ENCODE results near the gene USP20. TPM values are rescaled to one million over a fixed set of nuclear protein-coding genes. Genes with fewer than 3 reads are reported as not detected.
"Not testable (repeated sequence)": the region's sequence is repeated elsewhere in the genome, so short reads cannot be mapped to it uniquely, and the experiment has no call there.

Gene USP20
- total RNA-seq, 1 donor from 2014 or later: 42.1 TPM

DNA sequence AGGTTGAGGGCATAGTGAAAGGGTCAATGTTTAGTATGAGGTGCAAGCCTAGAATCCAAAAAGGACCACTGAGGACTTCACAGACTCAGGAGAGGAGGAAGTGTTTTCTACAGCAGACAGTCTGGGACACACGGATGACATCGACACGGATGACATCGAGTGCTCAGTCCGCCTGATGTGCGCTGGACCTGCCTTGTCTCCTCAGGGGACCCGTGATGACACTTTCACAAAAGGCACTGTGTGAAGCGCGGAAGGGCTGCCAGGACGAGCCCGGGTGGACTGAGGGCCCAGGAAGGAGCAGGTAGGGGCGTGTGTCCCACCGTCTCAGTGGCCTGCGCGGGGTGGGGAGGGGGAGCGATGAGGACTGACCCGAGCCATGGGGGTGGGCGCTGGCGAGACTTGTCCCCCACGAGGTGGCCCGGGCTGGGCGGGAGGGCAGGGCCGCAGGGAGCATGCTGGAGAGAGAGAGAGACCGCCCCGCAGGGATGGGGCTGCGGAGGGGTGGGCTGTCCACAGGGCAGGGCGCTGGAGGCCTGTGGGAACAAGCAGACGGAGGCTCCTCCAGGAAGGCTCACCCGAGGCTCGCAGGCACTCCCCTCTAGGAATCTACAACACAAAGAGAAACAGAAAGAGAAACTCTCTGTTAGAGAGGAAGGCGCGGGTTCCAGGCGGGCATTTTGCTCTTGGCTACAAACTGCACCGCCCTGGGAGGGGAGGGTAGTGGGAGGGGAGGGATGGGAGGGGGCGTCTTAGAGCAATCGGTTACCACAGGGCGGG lies 54.9 kb downstream of the USP20 start:
- DNase-seq (ENCODE audit: low spot score): no peak

DNA sequence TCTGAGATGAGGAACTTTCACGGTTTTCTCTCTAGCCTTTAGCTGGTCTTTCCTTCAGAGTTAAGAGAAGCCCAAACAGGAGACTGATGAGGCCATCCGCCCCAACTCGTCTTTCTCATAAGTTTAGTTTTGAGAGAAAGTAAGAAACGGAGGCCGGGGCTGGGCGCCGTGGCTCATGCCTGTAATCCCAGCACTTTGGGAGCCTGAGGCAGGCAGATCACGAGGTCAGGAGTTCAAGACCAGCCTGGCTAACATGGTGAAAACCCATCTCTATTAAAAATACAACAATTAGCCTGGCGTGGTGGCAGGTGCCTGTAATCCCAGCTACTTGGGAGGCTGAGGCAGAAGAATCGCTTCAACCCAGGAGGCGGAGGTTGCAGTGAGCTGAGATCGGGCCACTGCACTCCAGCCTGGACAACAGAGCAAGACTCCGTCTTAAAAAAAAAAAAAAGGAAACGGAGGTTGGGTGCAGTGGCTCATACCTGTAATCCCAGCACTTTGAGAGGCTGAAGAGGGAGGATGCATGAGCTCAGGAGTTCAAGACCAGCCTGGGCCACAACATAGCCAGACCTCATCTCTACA lies 55.6 kb downstream of the USP20 start:
- not testable (repeated sequence) for DNase-seq (ENCODE audit: low spot score)

DNA sequence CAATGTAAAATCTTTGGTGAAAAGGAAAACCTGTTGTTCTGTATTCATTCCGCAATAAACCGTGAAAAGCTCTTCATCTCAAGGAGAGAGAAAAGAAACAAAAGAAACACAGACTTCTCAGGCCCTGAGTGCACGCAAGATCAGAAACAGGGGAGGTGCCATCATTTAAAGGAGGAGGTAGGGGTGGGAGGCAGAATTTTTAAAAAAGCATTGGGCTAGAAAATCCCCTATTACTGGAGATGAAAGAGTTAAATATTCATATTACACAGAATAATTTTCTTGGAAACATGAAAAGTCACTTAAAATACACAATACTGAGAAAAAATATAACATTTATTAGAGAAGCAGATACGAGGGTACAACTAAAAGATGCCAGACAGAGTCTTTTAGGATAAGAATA lies 56.3 kb downstream of the USP20 start:
- no peak for DNase-seq (ENCODE audit: low spot score)

DNA sequence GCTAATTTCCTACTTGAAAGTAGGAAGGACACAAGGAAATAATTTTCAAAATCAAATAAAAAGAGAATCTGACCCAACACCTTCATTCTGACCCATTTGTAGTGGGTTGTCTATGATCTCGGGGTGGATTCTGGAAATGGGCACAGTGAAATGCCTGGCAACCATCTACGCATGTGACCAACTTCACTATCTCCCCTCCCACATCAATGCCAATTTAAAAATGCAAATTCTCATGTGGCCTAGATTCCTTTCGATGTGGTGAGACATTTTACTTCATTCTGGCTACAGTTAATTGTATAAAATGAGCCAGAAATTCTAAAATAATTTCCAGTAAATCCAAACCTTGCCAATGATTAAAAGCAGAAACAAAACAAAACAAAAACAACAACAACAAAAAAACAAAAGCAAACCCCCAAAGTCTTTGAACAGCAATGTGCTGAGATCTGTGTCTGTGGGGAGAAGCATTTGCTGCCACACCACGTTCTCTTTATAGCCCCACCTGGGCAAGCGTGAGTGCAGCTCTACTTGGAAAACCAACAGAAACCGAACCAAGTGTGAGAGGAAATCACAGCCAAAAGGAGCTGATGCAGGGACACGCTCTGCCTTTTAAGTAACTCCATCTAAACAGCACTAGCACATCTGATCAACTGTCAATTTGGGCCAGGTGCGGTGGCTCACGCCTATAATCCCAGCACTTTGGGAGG lies 59.0 kb downstream of the USP20 start:
- DNase-seq (ENCODE audit: low spot score): no peak

DNA sequence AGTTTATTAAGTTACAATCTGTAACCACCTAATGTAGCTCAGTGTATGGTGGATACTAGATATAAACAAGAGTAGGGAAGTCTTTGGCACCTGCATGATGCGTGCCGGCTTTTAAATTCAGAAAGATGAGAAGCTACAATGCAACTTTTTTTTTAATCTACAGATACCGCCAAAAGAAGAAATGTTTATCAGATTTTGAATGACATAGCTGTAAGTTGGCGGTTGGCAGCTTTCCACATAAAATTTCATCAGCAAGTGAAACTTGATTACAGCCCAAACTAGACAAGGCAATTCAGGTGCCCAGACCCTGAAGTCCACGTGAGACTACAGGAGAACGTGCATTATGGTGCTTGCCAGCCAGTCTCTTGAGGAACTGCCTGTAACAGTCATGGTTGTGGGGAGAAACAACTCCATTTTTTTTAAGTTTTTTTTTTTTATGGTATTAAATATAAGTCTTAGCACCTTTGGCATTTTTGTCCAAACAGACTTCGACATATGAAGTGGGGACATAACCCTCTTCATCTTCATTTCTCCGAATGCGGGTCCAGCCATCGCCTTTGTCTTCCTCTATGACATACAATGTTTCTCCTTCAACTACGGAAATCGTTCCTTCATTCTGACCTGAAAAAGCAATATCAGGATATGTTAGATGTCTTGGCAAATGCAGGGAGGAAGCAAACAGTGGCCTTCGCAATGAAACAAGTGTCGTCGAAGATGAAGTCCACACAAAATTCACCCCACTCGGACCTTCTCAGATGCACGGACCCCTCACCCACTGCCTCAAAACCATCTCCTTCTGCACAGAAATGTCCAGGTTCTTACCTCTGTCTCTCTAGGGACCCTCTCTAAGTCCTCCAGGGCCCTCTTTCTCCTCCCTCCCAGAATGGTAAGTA lies 60.4 kb downstream of the USP20 start:
- DNase-seq (ENCODE audit: low spot score): no peak

DNA sequence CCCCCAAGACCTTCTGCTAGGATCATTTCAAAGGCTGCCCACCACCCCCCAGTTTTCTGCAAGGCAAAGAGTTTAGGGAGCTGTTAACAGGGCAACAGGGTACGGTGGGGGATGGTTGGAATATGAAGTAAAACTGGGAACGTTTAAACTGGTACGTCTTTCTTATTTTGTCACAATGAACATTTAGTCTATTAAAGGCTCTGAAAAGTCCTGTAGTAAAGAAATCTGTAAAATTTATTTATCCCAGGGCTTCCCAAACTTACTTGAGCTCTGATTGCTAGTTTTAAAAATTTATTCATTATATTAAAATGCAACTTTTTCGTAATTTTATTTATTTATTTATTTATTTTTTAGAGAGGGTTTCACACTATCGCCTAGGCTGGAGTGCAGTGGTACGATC lies 62.0 kb downstream of the USP20 start:
- DNase-seq (ENCODE audit: low spot score): no peak

DNA sequence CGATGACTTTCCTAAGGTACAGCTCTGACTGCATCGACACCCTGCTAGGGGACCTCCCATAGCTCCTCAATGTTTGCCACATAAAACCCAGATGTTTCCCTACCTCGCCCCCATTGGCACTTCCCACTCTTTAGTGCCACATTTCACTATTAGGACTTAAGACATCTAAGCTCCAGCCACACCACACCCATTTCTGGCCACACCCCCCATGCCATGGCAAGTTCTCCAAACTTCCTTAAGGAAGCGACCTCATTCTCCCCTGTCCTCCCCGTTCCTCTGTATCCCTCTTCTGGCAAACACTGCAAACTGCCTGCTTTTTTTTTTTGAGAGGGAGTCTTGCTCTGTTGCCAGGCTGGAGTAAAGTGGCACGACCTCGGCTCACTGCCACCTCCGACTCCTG lies 62.9 kb downstream of the USP20 start:
- no peak for DNase-seq (ENCODE audit: low spot score)

DNA sequence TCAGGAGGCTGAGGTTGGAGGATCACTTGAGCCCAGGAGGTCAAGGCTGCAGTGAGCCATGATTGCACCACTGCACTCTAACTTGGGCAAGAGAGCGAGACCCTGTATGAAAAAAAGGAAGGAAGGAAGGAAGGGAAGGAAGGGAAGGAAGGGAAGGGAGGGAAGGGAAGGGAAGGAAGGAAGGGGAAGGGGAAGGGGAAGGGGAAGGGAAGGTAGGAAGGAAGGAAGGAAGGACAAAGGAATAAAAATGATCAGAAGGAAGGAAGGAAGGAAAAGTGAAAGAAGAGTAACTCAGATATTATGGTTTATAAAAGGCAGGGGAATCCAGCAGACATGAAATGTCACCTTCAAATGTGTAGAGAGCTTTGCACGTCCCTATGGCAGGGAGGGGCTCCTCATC lies 64.4 kb downstream of the USP20 start:
- no peak for DNase-seq (ENCODE audit: low spot score)

DNA sequence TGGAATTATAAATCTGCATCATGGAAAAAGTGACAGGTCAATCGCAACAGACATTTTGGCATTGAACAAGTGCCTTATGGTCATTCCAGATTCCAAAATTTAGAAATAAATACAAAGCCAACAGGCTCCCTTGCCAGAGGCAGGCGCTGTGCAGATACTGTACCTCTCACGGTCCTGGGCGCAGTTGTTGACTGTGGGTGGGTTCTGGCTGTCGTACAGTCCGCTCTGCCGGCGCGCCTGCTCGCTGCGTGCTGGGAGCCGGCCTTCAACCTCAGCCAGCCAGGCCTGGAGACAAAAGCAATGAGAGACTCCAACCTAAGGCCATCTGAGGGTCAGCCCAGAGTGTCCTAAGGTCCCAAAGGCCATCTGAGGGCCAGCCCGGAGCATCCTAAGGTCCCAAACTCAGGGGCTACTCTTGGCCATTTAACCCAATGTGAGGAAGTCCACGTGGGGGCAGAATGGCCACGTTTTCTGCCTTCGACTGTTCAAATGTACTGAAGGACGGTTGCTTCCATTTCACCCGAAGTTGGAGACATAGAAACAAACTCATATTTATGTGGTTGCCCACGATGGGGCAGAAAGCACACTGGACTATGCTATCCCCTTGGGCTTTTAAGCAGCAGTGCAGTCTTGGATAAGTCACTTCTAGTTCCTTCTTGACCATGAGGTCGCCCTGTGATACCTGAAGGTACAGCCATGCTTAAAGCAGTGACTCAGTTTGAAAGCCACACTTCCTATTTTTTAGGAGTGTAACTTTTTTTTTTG lies 65.2 kb downstream of the USP20 start:
- no peak for DNase-seq (ENCODE audit: low spot score)

DNA sequence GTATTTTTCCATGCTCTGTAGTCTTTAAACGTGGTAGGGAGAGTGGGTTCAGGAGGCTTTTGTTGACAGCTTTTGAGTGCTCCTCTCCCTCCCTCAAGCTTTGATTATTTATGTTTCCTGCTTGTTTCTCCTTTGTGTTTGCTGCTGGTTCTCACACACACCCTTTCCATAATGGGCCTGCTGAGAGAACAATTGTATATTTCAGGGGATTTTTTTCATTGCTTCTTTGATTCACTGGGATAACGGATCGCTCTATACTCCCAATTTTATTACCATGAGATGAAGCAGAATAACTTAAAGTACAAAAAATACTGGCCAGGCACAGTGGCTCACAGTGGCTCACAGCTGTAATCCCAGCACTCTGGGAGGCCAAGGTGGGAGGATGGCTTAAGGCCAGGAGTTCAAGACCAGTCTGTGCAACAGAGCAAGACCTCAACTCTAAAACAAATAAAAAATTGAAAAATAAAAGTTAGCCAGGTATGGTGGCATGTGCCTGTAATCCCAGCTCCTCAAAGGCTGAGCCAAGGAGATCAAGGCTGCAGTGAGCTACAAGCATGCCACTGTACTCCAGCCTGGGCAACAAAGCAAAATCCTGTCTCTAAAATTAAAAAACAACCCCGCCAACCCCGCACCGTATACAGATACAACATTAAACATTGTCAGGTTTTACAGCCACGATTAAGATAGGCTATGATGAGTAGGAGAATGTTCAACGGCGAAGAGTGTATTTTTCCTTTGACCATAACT lies 66.9 kb downstream of the USP20 start:
- no peak for DNase-seq (ENCODE audit: low spot score)

DNA sequence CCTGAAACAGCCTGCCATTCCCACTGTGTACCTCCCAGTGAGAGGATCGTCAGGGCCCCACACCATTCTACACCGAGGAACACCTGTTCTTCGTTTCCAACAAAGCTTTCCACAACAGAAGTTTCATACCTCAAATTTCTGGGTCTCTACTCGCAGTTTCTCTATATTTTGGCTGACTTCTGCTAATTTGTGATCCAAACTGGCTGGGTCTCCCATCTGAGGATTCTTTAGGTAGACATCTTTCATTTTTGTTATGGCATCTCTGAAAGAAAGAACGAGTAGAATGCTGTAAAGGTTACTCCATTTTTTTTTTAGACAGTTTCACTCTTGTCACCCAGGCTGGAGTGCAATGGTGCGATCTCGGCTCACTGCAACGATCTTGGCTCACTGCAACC lies 67.5 kb downstream of the USP20 start:
- no peak for DNase-seq (ENCODE audit: low spot score)

DNA sequence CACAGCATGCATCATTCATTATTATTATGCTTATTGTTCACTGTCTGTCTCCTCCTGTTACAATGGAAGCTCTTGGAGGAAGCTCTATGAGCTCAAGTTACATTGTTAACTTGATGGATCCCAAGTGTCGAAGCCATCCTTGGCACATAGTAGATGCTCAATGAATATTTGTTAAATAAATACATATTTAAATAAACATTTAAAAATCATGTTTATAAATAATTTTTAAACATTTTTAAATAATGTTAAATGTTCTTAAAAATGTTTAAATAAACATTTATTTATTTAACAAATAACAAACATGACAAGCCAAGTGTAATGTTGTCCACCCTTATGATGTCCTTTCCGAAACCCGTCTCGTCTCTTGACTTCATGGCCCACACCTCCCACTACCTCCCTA lies 69.5 kb downstream of the USP20 start:
- DNase-seq (ENCODE audit: low spot score): no peak

DNA sequence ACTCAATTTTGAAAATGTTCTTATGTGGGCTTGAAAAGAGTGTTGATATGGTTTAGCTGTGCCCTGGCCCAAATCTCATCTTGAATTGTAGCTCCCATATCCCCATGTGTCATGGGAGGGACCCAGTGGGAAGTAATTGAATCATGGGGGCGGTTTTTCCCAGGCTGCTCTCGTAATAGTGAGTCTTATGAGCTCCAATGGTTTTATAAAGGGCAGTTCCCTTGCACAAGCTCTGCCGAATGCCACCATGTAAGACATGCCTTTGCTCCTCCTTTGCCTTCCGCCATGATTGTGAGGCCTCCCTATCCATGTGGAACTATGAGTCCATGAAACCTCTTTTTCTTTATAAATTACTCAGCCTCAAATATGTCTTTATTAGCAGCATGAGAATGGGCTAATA lies 71.0 kb downstream of the USP20 start:
- DNase-seq (ENCODE audit: low spot score): no peak

DNA sequence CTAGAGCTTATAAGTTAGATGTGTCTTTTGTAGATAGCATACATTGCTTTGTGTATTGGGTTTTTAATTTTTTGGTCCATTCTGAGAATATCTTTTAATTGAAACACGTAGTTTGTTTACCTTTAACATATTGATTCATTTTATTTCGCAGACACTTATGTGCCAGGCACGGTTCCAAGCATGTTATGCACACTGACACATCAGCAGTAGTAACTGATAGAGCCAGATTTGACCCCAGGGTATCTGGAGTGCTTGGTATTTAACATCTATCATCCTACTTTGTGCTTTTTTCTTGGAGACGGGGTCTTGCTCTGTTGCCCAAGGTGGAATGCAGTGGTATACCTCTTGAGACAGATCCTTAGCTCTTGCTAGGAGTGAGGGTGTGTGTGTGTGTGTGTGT lies 71.9 kb downstream of the USP20 start:
- no peak for DNase-seq (ENCODE audit: low spot score)

DNA sequence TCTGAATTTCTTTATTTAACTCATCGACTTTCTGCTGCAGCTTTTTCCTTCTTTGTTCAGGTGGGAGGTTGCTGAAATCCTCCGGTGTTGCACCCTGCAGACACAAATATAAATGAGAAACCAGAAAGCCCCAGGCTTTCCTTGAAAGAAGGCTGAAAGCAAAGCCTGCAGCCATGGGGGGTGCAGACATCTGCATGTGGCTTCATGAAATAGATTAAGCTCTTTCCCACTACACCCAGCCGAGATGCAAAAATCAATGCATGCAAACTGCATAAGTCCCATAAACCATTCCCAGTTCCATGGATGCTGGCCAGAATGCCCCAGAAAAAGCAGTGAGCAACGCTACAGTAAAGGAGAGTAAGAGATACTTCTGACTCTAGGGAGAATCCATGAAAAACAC lies 73.6 kb downstream of the USP20 start:
- DNase-seq (ENCODE audit: low spot score): no peak

DNA sequence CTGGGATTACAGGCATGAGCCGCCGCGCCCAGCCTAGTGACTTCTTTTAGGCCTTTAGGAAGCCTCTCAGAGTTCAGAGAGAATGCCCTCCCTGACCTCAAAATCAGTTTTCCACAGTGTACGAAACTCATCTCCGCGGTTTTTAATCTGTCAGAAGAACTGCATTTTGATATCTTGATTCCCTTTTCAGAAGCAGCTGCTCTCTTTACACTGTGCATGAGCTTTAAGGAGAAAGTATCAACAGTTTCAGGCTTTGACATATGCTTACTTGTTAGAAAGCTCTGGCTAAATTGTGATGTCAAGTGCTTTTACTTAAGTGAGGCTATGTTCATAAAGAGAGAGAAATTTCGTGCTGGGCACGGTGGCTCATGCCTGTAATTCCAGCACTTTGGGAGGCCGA lies 74.6 kb downstream of the USP20 start:
- no peak for DNase-seq (ENCODE audit: low spot score)

DNA sequence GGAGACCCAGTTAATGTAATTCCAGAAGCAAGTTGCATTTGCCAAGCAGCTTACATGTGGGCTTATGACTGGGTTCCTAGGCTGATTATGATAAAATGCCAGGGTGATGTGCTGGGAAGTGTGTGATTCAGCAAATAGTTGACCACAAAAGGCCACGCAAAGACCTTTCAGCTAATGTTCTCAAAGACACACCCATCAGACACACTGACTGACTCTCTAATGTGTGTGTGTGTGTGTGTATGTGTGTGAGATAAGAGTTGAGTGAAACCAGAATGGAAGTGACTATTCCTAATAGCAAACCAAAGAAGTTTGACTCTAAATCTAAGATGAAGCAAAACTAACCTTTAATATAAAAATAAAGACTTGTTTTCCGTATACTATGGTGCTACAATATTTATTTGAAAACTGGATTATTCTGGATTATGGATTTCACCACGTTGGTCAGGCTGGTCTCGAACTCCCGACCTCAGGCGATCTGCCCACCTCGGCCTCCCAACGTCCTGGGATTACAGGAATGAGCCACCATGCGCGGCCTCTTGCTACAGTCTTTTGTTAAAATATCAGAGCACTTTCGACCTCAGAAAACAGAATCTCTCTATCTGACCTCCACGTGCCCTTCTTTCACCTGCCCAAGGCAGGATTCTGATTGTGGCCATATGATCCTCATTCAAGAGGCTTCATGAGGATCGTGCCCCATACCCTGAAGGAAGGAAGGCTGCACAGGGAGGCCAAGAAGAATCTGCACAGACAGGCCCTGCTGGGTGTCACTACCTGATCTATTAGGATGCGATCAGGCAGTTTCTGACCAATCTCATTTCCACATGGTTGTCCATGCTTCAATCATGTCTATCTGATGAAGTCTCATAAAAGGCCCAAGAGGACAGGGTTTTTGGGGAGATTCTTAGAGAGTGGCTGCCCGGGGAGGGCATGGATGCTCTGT lies 75.6 kb downstream of the USP20 start:
- DNase-seq (ENCODE audit: low spot score): no peak

DNA sequence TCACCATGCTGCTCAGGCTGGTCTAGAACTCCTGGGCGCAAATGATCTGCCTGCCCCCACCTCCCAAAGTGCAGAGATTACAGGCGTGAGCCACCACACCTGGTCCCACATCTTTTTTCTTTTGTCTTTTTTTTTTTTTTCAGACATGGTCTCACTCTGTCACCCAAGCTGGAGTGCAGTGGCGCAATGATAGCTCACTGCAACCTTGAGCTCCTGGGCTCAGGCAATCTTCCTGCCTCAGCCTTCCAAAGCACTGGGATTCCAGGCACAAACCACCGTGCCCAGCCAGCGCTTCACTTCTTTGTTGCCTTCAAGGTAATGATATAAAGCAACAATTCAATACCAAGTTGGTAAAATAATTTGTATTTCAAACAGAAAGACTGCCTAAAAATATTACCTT lies 78.8 kb downstream of the USP20 start:
- no peak for DNase-seq (ENCODE audit: low spot score)

DNA sequence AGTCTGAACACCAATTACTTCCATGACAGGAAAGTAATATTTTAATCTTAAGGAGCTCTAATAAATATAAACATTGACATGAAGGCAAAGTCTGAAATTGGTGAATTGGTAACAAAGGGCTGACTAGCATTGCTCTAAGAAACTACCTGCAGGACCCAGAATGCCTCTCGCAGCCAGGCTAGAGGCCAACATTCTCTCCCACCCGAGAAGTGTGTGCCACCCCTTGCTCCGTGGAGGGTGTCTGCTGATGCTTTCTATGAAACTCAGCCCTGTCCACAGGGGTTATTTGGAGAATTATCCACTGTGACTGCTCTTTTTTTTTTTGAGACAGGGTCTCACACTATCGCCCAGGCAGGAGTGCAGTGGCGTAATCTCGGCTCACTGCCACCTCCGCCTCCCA lies 81.4 kb downstream of the USP20 start:
- DNase-seq (ENCODE audit: low spot score): no peak
